ENCODE data around the gene CDH15. TPM values are rescaled to one million over a fixed set of nuclear protein-coding genes. Genes with fewer than 3 reads are reported as not detected.

CDH15 gene
- total and polyA plus RNA-seq, 2 of the 13 experiments (the other 11 are each of a cell fraction or from before 2014, with no cell fraction given) = 0.74 to 2.2 TPM

DNA sequence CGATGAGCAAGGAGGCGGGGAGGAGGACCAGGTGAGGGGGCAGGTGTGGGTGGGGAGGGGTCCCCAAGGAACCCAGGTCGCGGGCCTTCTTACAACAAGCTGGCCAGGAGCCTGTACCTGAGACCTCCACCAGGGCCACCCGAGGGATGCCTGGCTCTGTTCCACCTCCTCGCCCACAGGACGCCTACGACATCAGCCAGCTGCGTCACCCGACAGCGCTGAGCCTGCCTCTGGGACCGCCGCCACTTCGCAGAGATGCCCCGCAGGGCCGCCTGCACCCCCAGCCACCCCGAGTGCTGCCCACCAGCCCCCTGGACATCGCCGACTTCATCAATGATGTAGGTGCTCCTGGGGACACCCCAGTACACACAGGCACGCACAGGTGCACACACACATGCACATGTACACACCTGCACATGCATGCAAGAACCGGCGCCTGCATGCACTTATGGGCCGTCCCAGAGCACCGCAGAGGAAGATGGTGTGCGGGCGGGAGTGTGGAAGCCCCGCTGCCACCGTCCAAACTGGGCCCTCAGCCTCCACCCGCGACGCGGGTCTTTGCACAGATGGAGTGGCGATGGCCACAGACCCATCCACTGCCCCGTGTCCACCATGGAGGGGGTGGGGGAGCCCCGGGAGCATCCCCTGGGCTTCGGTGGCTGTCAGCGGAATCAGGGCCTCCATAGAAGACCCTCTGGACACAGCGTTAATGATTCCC, 22.2 kb downstream of the CDH15 start (continued):
- TF ChIP-seq, protein P1, sequence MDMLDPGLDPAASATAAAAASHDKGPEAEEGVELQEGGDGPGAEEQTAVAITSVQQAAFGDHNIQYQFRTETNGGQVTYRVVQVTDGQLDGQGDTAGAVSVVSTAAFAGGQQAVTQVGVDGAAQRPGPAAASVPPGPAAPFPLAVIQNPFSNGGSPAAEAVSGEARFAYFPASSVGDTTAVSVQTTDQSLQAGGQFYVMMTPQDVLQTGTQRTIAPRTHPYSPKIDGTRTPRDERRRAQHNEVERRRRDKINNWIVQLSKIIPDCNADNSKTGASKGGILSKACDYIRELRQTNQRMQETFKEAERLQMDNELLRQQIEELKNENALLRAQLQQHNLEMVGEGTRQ (IDR thresholded peaks at IDR 0.05; ENCODE audit: low read depth, low read length) = no peak
- TF ChIP-seq, protein P1 (CRISPR knock-in tag; IDR thresholded peaks at IDR 0.05; ENCODE audit: borderline replicate concordance) = no peak
- no peak for TF ChIP-seq KLF9 (CRISPR knock-in tag; IDR thresholded peaks at IDR 0.05; ENCODE audit: low read depth)
- no peak for TF ChIP-seq NKX3-1 (CRISPR knock-in tag; IDR thresholded peaks at IDR 0.05)
- TF ChIP-seq MYC (CRISPR knock-in tag; IDR thresholded peaks at IDR 0.05; ENCODE audit: borderline replicate concordance) = peak; percentile 26; the same call in 1 of the 2 replicates
- no peak for TF ChIP-seq SIX1 (CRISPR knock-in tag; IDR thresholded peaks at IDR 0.05; ENCODE audit: borderline replicate concordance)
- TF ChIP-seq ZSCAN25 (CRISPR knock-in tag; IDR thresholded peaks at IDR 0.05) = no peak
- TF ChIP-seq, protein P2, sequence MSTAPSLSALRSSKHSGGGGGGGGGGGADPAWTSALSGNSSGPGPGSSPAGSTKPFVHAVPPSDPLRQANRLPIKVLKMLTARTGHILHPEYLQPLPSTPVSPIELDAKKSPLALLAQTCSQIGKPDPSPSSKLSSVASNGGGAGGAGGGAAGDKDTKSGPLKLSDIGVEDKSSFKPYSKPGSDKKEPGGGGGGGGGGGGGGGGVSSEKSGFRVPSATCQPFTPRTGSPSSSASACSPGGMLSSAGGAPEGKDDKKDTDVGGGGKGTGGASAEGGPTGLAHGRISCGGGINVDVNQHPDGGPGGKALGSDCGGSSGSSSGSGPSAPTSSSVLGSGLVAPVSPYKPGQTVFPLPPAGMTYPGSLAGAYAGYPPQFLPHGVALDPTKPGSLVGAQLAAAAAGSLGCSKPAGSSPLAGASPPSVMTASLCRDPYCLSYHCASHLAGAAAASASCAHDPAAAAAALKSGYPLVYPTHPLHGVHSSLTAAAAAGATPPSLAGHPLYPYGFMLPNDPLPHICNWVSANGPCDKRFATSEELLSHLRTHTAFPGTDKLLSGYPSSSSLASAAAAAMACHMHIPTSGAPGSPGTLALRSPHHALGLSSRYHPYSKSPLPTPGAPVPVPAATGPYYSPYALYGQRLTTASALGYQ (CRISPR knock-in tag; IDR thresholded peaks at IDR 0.05) = no peak
- TF ChIP-seq, protein P3, sequence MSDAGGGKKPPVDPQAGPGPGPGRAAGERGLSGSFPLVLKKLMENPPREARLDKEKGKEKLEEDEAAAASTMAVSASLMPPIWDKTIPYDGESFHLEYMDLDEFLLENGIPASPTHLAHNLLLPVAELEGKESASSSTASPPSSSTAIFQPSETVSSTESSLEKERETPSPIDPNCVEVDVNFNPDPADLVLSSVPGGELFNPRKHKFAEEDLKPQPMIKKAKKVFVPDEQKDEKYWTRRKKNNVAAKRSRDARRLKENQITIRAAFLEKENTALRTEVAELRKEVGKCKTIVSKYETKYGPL (CRISPR knock-in tag; IDR thresholded peaks at IDR 0.05) = no peak
- TF ChIP-seq SP140L (CRISPR knock-in tag; IDR thresholded peaks at IDR 0.05; ENCODE audit: borderline replicate concordance) = no peak
- TF ChIP-seq, protein P4, sequence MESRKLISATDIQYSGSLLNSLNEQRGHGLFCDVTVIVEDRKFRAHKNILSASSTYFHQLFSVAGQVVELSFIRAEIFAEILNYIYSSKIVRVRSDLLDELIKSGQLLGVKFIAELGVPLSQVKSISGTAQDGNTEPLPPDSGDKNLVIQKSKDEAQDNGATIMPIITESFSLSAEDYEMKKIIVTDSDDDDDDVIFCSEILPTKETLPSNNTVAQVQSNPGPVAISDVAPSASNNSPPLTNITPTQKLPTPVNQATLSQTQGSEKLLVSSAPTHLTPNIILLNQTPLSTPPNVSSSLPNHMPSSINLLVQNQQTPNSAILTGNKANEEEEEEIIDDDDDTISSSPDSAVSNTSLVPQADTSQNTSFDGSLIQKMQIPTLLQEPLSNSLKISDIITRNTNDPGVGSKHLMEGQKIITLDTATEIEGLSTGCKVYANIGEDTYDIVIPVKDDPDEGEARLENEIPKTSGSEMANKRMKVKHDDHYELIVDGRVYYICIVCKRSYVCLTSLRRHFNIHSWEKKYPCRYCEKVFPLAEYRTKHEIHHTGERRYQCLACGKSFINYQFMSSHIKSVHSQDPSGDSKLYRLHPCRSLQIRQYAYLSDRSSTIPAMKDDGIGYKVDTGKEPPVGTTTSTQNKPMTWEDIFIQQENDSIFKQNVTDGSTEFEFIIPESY (CRISPR knock-in tag; IDR thresholded peaks at IDR 0.05) = peak; percentile 87
- TF ChIP-seq JUN (CRISPR knock-in tag; IDR thresholded peaks at IDR 0.05) = no peak
- TF ChIP-seq SIN3B (IDR thresholded peaks at IDR 0.05; ENCODE audit: low read length) = no peak
- peak; percentile 46; the same call in 1 of the 2 replicates for TF ChIP-seq ZNF263 (CRISPR knock-in tag; IDR thresholded peaks at IDR 0.05)
- TF ChIP-seq ZNF598 (CRISPR knock-in tag; IDR thresholded peaks at IDR 0.05; ENCODE audit: borderline replicate concordance) = no peak
- TF ChIP-seq SRY (CRISPR knock-in tag; IDR thresholded peaks at IDR 0.05) = 0 out of 2 replicates have a peak, but pooled peaks have one; percentile 50
- TF ChIP-seq, protein P5, sequence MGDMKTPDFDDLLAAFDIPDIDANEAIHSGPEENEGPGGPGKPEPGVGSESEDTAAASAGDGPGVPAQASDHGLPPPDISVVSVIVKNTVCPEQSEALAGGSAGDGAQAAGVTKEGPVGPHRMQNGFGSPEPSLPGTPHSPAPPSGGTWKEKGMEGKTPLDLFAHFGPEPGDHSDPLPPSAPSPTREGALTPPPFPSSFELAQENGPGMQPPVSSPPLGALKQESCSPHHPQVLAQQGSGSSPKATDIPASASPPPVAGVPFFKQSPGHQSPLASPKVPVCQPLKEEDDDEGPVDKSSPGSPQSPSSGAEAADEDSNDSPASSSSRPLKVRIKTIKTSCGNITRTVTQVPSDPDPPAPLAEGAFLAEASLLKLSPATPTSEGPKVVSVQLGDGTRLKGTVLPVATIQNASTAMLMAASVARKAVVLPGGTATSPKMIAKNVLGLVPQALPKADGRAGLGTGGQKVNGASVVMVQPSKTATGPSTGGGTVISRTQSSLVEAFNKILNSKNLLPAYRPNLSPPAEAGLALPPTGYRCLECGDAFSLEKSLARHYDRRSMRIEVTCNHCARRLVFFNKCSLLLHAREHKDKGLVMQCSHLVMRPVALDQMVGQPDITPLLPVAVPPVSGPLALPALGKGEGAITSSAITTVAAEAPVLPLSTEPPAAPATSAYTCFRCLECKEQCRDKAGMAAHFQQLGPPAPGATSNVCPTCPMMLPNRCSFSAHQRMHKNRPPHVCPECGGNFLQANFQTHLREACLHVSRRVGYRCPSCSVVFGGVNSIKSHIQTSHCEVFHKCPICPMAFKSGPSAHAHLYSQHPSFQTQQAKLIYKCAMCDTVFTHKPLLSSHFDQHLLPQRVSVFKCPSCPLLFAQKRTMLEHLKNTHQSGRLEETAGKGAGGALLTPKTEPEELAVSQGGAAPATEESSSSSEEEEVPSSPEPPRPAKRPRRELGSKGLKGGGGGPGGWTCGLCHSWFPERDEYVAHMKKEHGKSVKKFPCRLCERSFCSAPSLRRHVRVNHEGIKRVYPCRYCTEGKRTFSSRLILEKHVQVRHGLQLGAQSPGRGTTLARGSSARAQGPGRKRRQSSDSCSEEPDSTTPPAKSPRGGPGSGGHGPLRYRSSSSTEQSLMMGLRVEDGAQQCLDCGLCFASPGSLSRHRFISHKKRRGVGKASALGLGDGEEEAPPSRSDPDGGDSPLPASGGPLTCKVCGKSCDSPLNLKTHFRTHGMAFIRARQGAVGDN (CRISPR knock-in tag; IDR thresholded peaks at IDR 0.05) = no peak; the same call in 1 of the 2 replicates
- TF ChIP-seq ELF4 (CRISPR knock-in tag; IDR thresholded peaks at IDR 0.05; ENCODE audit: borderline replicate concordance) = no peak
- no peak for TF ChIP-seq ZNF180 (CRISPR knock-in tag; IDR thresholded peaks at IDR 0.05; ENCODE audit: borderline replicate concordance, low read depth)
